ENCODE results near the gene NCKAP5. TPM values are rescaled to one million over a fixed set of nuclear protein-coding genes. Genes with fewer than 3 reads are reported as not detected.
"Not testable (repeated sequence)": the region's sequence is repeated elsewhere in the genome, so short reads cannot be mapped to it uniquely, and the experiment has no call there.

NCKAP5 gene
- total RNA-seq, 2 donors from 2014 or later = not detected

- Mint-ChIP-seq H3K4me3 (no peak overlapping the region), H3K9me3 (peaks cover 4% of the 10 kb centered on the region), H3K27me3 (no peaks in the 10 kb centered on the region), H3K27ac (no peak overlapping the region), H3K4me1 (ENCODE audit: low read depth in 2 of 2) (no peaks in the 10 kb centered on the region), H3K36me3 (no peaks in the 10 kb centered on the region)
- ATAC-seq (no peak), DNase-seq (ENCODE audit: low spot score) (no peak)
Observed at GRCh38 chr2:133490411-133490980, 77.8 kb downstream of the NCKAP5 start.

- Mint-ChIP-seq H3K4me1 (ENCODE audit: low read depth in 2 of 2) (no peaks in the 10 kb centered on the region), H3K27me3 (no peaks in the 10 kb centered on the region), H3K36me3 (no peaks in the 10 kb centered on the region), H3K9me3 (peaks cover 4% of the 10 kb centered on the region), H3K4me3 (no peak overlapping the region), H3K27ac (no peak overlapping the region)
- no peak for ATAC-seq
- DNase-seq (ENCODE audit: low spot score) = no peak
Observed at GRCh38 chr2:133489641-133490410, 78.4 kb downstream of the NCKAP5 start.

- peaks cover 6% of the 10 kb centered on the region for H3K9me3 Mint-ChIP-seq
- no peak overlapping the region for H3K27ac Mint-ChIP-seq
- H3K27me3 Mint-ChIP-seq = no peaks in the 10 kb centered on the region
- H3K36me3 Mint-ChIP-seq = no peaks in the 10 kb centered on the region
- no peaks in the 10 kb centered on the region for H3K4me1 Mint-ChIP-seq (ENCODE audit: low read depth in 2 of 2)
- no peak overlapping the region for H3K4me3 Mint-ChIP-seq
- ATAC-seq (no peak), DNase-seq (ENCODE audit: low spot score) (no peak)
Observed at GRCh38 chr2:133489146-133489545, 79.1 kb downstream of the NCKAP5 start.

- ATAC-seq = no peak
- no peaks in the 10 kb centered on the region for H3K4me1 Mint-ChIP-seq (ENCODE audit: low read depth in 2 of 2)
- no peak for DNase-seq (ENCODE audit: low spot score)
Observed at GRCh38 chr2:133486771-133487191, 81.5 kb downstream of the NCKAP5 start.

GRCh38 chr2:133485868-133486267 lies 82.4 kb downstream of the NCKAP5 start:
- H3K4me3 Mint-ChIP-seq = no peak overlapping the region
- no peak overlapping the region for H3K27ac Mint-ChIP-seq
- peaks cover 12% of the 10 kb centered on the region for H3K9me3 Mint-ChIP-seq
- no peaks in the 10 kb centered on the region for H3K36me3 Mint-ChIP-seq
- H3K27me3 Mint-ChIP-seq = no peaks in the 10 kb centered on the region
- no peaks in the 10 kb centered on the region for H3K4me1 Mint-ChIP-seq (ENCODE audit: low read depth in 2 of 2)
- ATAC-seq = no peak
- DNase-seq (ENCODE audit: low spot score) = no peak

More at GRCh38 chr2:133486771-133487191, 81.5 kb downstream of the NCKAP5 start:
- H3K9me3 Mint-ChIP-seq = peaks cover 11% of the 10 kb centered on the region
- no peaks in the 10 kb centered on the region for H3K27me3 Mint-ChIP-seq
- no peaks in the 10 kb centered on the region for H3K36me3 Mint-ChIP-seq
- H3K27ac Mint-ChIP-seq = no peak overlapping the region
- H3K4me3 Mint-ChIP-seq = no peak overlapping the region

DNA sequence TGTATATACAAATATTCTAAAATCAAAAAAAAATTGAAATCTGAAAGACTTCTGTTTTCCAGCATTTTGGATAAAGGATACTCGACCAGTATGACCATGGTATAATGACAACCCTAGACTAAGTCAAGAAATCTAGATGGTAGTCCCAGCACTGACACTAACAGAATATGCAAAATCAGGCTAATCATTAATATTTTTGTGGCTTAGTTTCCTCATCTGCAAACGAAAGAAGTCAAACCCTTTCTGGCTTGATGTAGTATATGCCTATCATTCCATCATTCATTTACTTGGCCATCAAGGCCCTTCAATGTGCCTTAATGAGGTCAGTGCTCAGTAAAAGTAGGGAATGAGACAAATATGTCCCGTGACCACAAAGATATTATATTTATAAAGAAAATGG lies 83.5 kb downstream of the NCKAP5 start:
- H3K36me3 Mint-ChIP-seq = no peaks in the 10 kb centered on the region
- ATAC-seq = no peak
- no peak overlapping the region for H3K4me3 Mint-ChIP-seq
- H3K4me1 Mint-ChIP-seq (ENCODE audit: low read depth in 2 of 2) = no peaks in the 10 kb centered on the region
- DNase-seq (ENCODE audit: low spot score) = no peak
- H3K27me3 Mint-ChIP-seq = no peaks in the 10 kb centered on the region
- H3K27ac Mint-ChIP-seq = no peak overlapping the region
- H3K9me3 Mint-ChIP-seq = peaks cover 16% of the 10 kb centered on the region

GRCh38 chr2:133484106-133484505 lies 84.2 kb downstream of the NCKAP5 start:
- no peak overlapping the region for H3K27ac Mint-ChIP-seq
- H3K27me3 Mint-ChIP-seq = no peaks in the 10 kb centered on the region
- peaks cover 16% of the 10 kb centered on the region for H3K9me3 Mint-ChIP-seq
- H3K4me1 Mint-ChIP-seq (ENCODE audit: low read depth in 2 of 2) = no peaks in the 10 kb centered on the region
- no peak overlapping the region for H3K4me3 Mint-ChIP-seq
- no peak for DNase-seq (ENCODE audit: low spot score)
- no peak for ATAC-seq
- H3K36me3 Mint-ChIP-seq = no peaks in the 10 kb centered on the region

GRCh38 chr2:133483181-133483580 lies 85.1 kb downstream of the NCKAP5 start:
- Mint-ChIP-seq H3K27me3 (no peaks in the 10 kb centered on the region), H3K36me3 (no peaks in the 10 kb centered on the region), H3K4me1 (ENCODE audit: low read depth in 2 of 2) (no peaks in the 10 kb centered on the region), H3K9me3 (peaks cover 16% of the 10 kb centered on the region), H3K4me3 (no peak overlapping the region), H3K27ac (no peak overlapping the region)
- DNase-seq (ENCODE audit: low spot score) (no peak), ATAC-seq (no peak)

GRCh38 chr2:133480707-133481429 lies 87.4 kb downstream of the NCKAP5 start:
- H3K4me3 Mint-ChIP-seq = no peak overlapping the region
- H3K36me3 Mint-ChIP-seq = no peaks in the 10 kb centered on the region
- no peaks in the 10 kb centered on the region for H3K27me3 Mint-ChIP-seq
- DNase-seq (ENCODE audit: low spot score) = no peak
- no peak for ATAC-seq
- no peaks in the 10 kb centered on the region for H3K4me1 Mint-ChIP-seq (ENCODE audit: low read depth in 2 of 2)
- no peak overlapping the region for H3K27ac Mint-ChIP-seq
- peaks cover 12% of the 10 kb centered on the region for H3K9me3 Mint-ChIP-seq

DNA sequence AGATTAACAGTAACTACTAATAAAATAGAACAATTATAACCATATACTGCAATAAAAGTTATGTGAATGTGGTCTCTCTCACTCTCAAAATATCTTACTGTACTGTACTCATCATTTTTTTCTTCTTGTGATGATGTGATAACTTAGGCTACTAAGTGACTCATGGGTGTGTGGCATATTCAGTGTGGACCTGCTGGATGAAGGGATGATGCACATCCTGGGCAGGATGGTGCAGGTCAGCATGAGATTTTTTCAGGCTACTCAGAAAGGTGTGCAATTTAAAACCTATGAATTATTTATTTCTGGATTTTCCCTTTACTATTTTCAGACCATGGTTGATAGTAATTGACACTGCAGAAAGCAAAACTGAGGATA lies 90.7 kb downstream of the NCKAP5 start:
- ATAC-seq = no peak
- no peak overlapping the region for H3K27ac Mint-ChIP-seq
- DNase-seq (ENCODE audit: low spot score) = no peak
- peaks cover 7% of the 10 kb centered on the region for H3K9me3 Mint-ChIP-seq
- no peaks in the 10 kb centered on the region for H3K4me1 Mint-ChIP-seq (ENCODE audit: low read depth in 2 of 2)
- H3K27me3 Mint-ChIP-seq = no peaks in the 10 kb centered on the region
- no peaks in the 10 kb centered on the region for H3K36me3 Mint-ChIP-seq
- no peak overlapping the region for H3K4me3 Mint-ChIP-seq

- no peaks in the 10 kb centered on the region for H3K4me1 Mint-ChIP-seq (ENCODE audit: low read depth in 2 of 2)
- H3K36me3 Mint-ChIP-seq = no peaks in the 10 kb centered on the region
- no peak for ATAC-seq
- H3K4me3 Mint-ChIP-seq = no peak overlapping the region
- peaks cover 7% of the 10 kb centered on the region for H3K9me3 Mint-ChIP-seq
- no peak overlapping the region for H3K27ac Mint-ChIP-seq
- DNase-seq (ENCODE audit: low spot score) = no peak
- no peaks in the 10 kb centered on the region for H3K27me3 Mint-ChIP-seq
Observed at GRCh38 chr2:133476931-133477615, 91.2 kb downstream of the NCKAP5 start.

DNA sequence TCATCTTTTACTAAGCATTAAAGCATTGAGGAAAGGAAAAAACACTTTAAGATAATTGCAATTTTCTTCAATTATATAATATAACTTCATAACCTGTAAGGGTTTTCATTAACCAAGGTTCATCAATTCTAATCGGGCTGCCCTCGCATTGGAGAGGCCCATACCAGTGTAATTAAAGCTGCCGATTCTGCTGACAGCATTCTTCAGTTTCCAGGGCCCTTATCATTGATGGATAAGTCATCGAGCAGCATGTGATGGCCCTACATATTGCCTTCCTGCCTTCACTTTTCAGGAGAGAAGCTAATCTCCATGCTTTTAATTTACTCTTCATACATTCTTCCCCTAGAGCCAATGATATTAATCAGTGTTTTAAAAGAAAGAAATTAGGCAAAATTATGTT lies 92.0 kb downstream of the NCKAP5 start:
- Mint-ChIP-seq H3K27ac (no peak overlapping the region), H3K27me3 (no peaks in the 10 kb centered on the region), H3K36me3 (no peaks in the 10 kb centered on the region), H3K4me3 (no peak overlapping the region), H3K4me1 (ENCODE audit: low read depth in 2 of 2) (no peaks in the 10 kb centered on the region), H3K9me3 (peaks cover 7% of the 10 kb centered on the region)
- ATAC-seq (no peak), DNase-seq (ENCODE audit: low spot score) (no peak)

GRCh38 chr2:133475610-133476009 lies 92.7 kb downstream of the NCKAP5 start:
- no peaks in the 10 kb centered on the region for H3K4me1 Mint-ChIP-seq (ENCODE audit: low read depth in 2 of 2)
- peaks cover 4% of the 10 kb centered on the region for H3K9me3 Mint-ChIP-seq
- no peak for ATAC-seq

DNA sequence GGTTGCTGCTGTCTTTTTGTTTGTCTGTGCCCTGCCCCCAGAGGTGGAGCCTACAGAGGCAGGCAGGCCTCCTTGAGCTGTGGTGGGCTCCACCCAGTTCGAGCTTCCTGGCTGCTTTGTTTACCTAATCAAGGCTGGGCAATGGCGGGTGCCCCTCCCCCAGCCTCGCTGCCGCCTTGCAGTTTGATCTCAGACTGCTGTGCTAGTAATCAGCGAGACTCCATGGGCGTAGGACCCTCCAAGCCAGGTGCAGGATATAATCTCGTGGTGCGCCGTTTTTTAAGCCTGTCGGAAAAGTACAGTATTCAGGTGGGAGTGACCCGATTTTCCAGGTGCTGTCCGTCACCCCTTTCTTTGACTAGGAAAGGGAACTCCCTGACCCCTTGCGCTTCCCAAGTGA lies 97.8 kb downstream of the NCKAP5 start:
- not testable (repeated sequence) for H3K4me1 Mint-ChIP-seq (ENCODE audit: low read depth in 2 of 2); DNase-seq (ENCODE audit: low spot score); H3K4me3 Mint-ChIP-seq; H3K9me3 Mint-ChIP-seq; H3K36me3 Mint-ChIP-seq; H3K27me3 Mint-ChIP-seq; H3K27ac Mint-ChIP-seq; ATAC-seq

More at GRCh38 chr2:133475610-133476009, 92.7 kb downstream of the NCKAP5 start:
- DNase-seq (ENCODE audit: low spot score) = no peak
- Mint-ChIP-seq H3K27ac (no peak overlapping the region), H3K4me3 (no peak overlapping the region), H3K27me3 (no peaks in the 10 kb centered on the region), H3K36me3 (no peaks in the 10 kb centered on the region)

All from natural killer cell treated with Interleukin-12 subunit alpha and Interleukin-12 subunit beta and Interleukin-15 and Interleukin-18, amount 100 ng/mL, for 72 hours (primary cell).